ENCODE results near the gene CYYR1. TPM values are rescaled to one million over a fixed set of nuclear protein-coding genes. Genes with fewer than 3 reads are reported as not detected.

The CYYR1 gene
- total RNA-seq, 2 experiments from 2014 or later: not detected

- no peak overlapping the region for H3K4me3 Mint-ChIP-seq
- H3K4me1 Mint-ChIP-seq: no peaks in the 10 kb centered on the region
- peaks cover 15% of the 10 kb centered on the region for H3K27me3 Mint-ChIP-seq
- ATAC-seq: no peak
- no peak overlapping the region for H3K27ac Mint-ChIP-seq
- CTCF ChIA-PET: no interaction called here
- H3K9me3 Mint-ChIP-seq (ENCODE audit: low read depth): peaks cover 1% of the 10 kb centered on the region
- peaks cover 2% of the 10 kb centered on the region for H3K36me3 Mint-ChIP-seq
- no peak for DNase-seq
Observed at GRCh38 chr21:26570203-26570602, 2.9 kb downstream of the CYYR1 start.

- H3K4me3 Mint-ChIP-seq: no peak overlapping the region
- no peak overlapping the region for H3K27ac Mint-ChIP-seq
- no peaks in the 10 kb centered on the region for H3K36me3 Mint-ChIP-seq
- DNase-seq (no peak), ATAC-seq (no peak)
- CTCF ChIA-PET: interaction anchor here (1.0 kb wide), 1 partner anchor 16 kb away, joined by 3 read pairs; no protein-coding TSS in a partner anchor
- H3K4me1 Mint-ChIP-seq: no peaks in the 10 kb centered on the region
- peaks cover 3% of the 10 kb centered on the region for H3K9me3 Mint-ChIP-seq (ENCODE audit: low read depth)
- no peaks in the 10 kb centered on the region for H3K27me3 Mint-ChIP-seq
Observed at GRCh38 chr21:26565546-26565945, 7.5 kb downstream of the CYYR1 start.

- no peak overlapping the region for H3K27ac Mint-ChIP-seq
- CTCF ChIA-PET: interaction anchor here (1.0 kb wide), 1 partner anchor 16 kb away, joined by 3 read pairs; no protein-coding TSS in a partner anchor
Observed at GRCh38 chr21:26565111-26565510, 8.0 kb downstream of the CYYR1 start.

GRCh38 chr21:26563856-26564503, 9.1 kb downstream of the CYYR1 start:
- CTCF ChIA-PET: no interaction called here
- no peak for DNase-seq
- H3K9me3 Mint-ChIP-seq (ENCODE audit: low read depth): peaks cover 3% of the 10 kb centered on the region

More at GRCh38 chr21:26565111-26565510, 8.0 kb downstream of the CYYR1 start:
- Mint-ChIP-seq H3K36me3 (no peaks in the 10 kb centered on the region), H3K4me1 (no peaks in the 10 kb centered on the region), H3K9me3 (ENCODE audit: low read depth) (peaks cover 3% of the 10 kb centered on the region), H3K4me3 (no peak overlapping the region), H3K27me3 (no peaks in the 10 kb centered on the region)
- DNase-seq (no peak), ATAC-seq (no peak)

GRCh38 chr21:26560612-26561011, 12.5 kb downstream of the CYYR1 start:
- Mint-ChIP-seq H3K36me3 (no peaks in the 10 kb centered on the region), H3K4me3 (no peak overlapping the region), H3K4me1 (no peaks in the 10 kb centered on the region), H3K27ac (no peak overlapping the region), H3K27me3 (no peaks in the 10 kb centered on the region), H3K9me3 (ENCODE audit: low read depth) (peaks cover 2% of the 10 kb centered on the region)
- DNase-seq (no peak), ATAC-seq (no peak)
- CTCF ChIA-PET: no interaction called here

More at GRCh38 chr21:26563856-26564503, 9.1 kb downstream of the CYYR1 start:
- no peaks in the 10 kb centered on the region for H3K4me1 Mint-ChIP-seq
- no peak overlapping the region for H3K27ac Mint-ChIP-seq
- no peak for ATAC-seq
- no peaks in the 10 kb centered on the region for H3K36me3 Mint-ChIP-seq
- H3K27me3 Mint-ChIP-seq: no peaks in the 10 kb centered on the region
- H3K4me3 Mint-ChIP-seq: no peak overlapping the region

- H3K27ac Mint-ChIP-seq: no peak overlapping the region
- H3K4me1 Mint-ChIP-seq: no peaks in the 10 kb centered on the region
- H3K4me3 Mint-ChIP-seq: no peak overlapping the region
- H3K36me3 Mint-ChIP-seq: no peaks in the 10 kb centered on the region
- no peak for DNase-seq
- no peaks in the 10 kb centered on the region for H3K27me3 Mint-ChIP-seq
- H3K9me3 Mint-ChIP-seq (ENCODE audit: low read depth): peaks cover 2% of the 10 kb centered on the region
- ATAC-seq: no peak
- CTCF ChIA-PET: no interaction called here
Observed at GRCh38 chr21:26559099-26559498, 14.0 kb downstream of the CYYR1 start.

GRCh38 chr21:26557106-26557505, 16.0 kb downstream of the CYYR1 start:
- Mint-ChIP-seq H3K9me3 (ENCODE audit: low read depth) (no peaks in the 10 kb centered on the region), H3K4me1 (no peaks in the 10 kb centered on the region), H3K27ac (no peak overlapping the region), H3K36me3 (no peaks in the 10 kb centered on the region), H3K4me3 (no peak overlapping the region), H3K27me3 (no peaks in the 10 kb centered on the region)
- no peak for ATAC-seq
- no peak for DNase-seq
- CTCF ChIA-PET: no interaction called here

- H3K9me3 Mint-ChIP-seq (ENCODE audit: low read depth): no peaks in the 10 kb centered on the region
- no peaks in the 10 kb centered on the region for H3K36me3 Mint-ChIP-seq
- H3K27ac Mint-ChIP-seq: no peak overlapping the region
- CTCF ChIA-PET: no interaction called here
- no peak overlapping the region for H3K4me3 Mint-ChIP-seq
- no peaks in the 10 kb centered on the region for H3K4me1 Mint-ChIP-seq
- DNase-seq (no peak), ATAC-seq (no peak)
- H3K27me3 Mint-ChIP-seq: no peaks in the 10 kb centered on the region
Observed at GRCh38 chr21:26555540-26556146, 17.4 kb downstream of the CYYR1 start.

GRCh38 chr21:26554365-26554764, 18.7 kb downstream of the CYYR1 start:
- H3K27ac Mint-ChIP-seq: no peak overlapping the region
- H3K4me3 Mint-ChIP-seq: no peak overlapping the region
- H3K9me3 Mint-ChIP-seq (ENCODE audit: low read depth): no peaks in the 10 kb centered on the region
- H3K4me1 Mint-ChIP-seq: no peaks in the 10 kb centered on the region
- no peaks in the 10 kb centered on the region for H3K36me3 Mint-ChIP-seq
- ATAC-seq: no peak
- DNase-seq: no peak
- CTCF ChIA-PET: no interaction called here
- no peaks in the 10 kb centered on the region for H3K27me3 Mint-ChIP-seq

GRCh38 chr21:26553898-26554297, 19.2 kb downstream of the CYYR1 start:
- Mint-ChIP-seq H3K27me3 (no peaks in the 10 kb centered on the region), H3K36me3 (no peaks in the 10 kb centered on the region), H3K4me1 (no peaks in the 10 kb centered on the region), H3K27ac (no peak overlapping the region), H3K4me3 (no peak overlapping the region), H3K9me3 (ENCODE audit: low read depth) (no peaks in the 10 kb centered on the region)
- DNase-seq (no peak), ATAC-seq (no peak)
- CTCF ChIA-PET: no interaction called here

GRCh38 chr21:26550326-26550725, 22.8 kb downstream of the CYYR1 start:
- peaks cover 3% of the 10 kb centered on the region for H3K9me3 Mint-ChIP-seq (ENCODE audit: low read depth)
- ATAC-seq (no peak), DNase-seq (no peak)
- H3K27ac Mint-ChIP-seq: no peak overlapping the region
- H3K4me3 Mint-ChIP-seq: no peak overlapping the region
- no peaks in the 10 kb centered on the region for H3K27me3 Mint-ChIP-seq
- CTCF ChIA-PET: interaction anchor here (1.7 kb wide), 1 partner anchor 15 kb away, joined by 3 read pairs; no protein-coding TSS in a partner anchor
- no peaks in the 10 kb centered on the region for H3K4me1 Mint-ChIP-seq
- H3K36me3 Mint-ChIP-seq: no peaks in the 10 kb centered on the region

GRCh38 chr21:26546446-26547097, 26.5 kb downstream of the CYYR1 start:
- H3K4me1 Mint-ChIP-seq: no peaks in the 10 kb centered on the region
- DNase-seq: no peak
- no peak overlapping the region for H3K4me3 Mint-ChIP-seq
- peaks cover 3% of the 10 kb centered on the region for H3K9me3 Mint-ChIP-seq (ENCODE audit: low read depth)
- CTCF ChIA-PET: no interaction called here
- no peak for ATAC-seq
- H3K27ac Mint-ChIP-seq: no peak overlapping the region
- no peaks in the 10 kb centered on the region for H3K36me3 Mint-ChIP-seq
- H3K27me3 Mint-ChIP-seq: no peaks in the 10 kb centered on the region

- H3K4me3 Mint-ChIP-seq: no peak overlapping the region
- no peak overlapping the region for H3K27ac Mint-ChIP-seq
- CTCF ChIA-PET: no interaction called here
- no peaks in the 10 kb centered on the region for H3K36me3 Mint-ChIP-seq
- no peaks in the 10 kb centered on the region for H3K27me3 Mint-ChIP-seq
- peaks cover 3% of the 10 kb centered on the region for H3K9me3 Mint-ChIP-seq (ENCODE audit: low read depth)
- no peaks in the 10 kb centered on the region for H3K4me1 Mint-ChIP-seq
- no peak for ATAC-seq
- no peak for DNase-seq
Observed at GRCh38 chr21:26544201-26544775, 28.8 kb downstream of the CYYR1 start.

GRCh38 chr21:26540651-26541050, 32.4 kb downstream of the CYYR1 start:
- CTCF ChIA-PET: no interaction called here
- Mint-ChIP-seq H3K9me3 (ENCODE audit: low read depth) (peaks cover 2% of the 10 kb centered on the region), H3K4me1 (no peaks in the 10 kb centered on the region), H3K27me3 (no peaks in the 10 kb centered on the region), H3K4me3 (no peak overlapping the region), H3K27ac (no peak overlapping the region), H3K36me3 (no peaks in the 10 kb centered on the region)
- ATAC-seq: no peak
- DNase-seq: no peak
